Fibroblast of the aortic adventitia (primary cell): ENCODE measurements around the gene MACROH2A1. TPM values are rescaled to one million over a fixed set of nuclear protein-coding genes. Genes with fewer than 3 reads are reported as not detected.

Source experiments
- DNase-seq: peaks from one replicate; pipeline ENCODE4 v3.0.0-alpha.2; 2010; ENCODE audit warnings: low read depth
- H3K4me3 ChIP-seq: 2 replicates; pipeline ENCODE4 v1.5.1; 2011; ENCODE audit warnings: low read depth, mild to moderate bottlenecking, control low read depth, low read length, moderate library complexity
- CTCF ChIP-seq: IDR thresholded peaks from 2 replicates; pipeline ENCODE4 v1.5.1; 2011; ENCODE audit warnings: mild to moderate bottlenecking, low read length, control low read depth, inconsistent platforms; ENCODE audit not compliant: insufficient read depth
- total RNA-seq: library from RNA; depleted of rRNA; stranded (reverse); fragments of >200 nt; gene quantifications from 2 replicates; pipeline ENCODE4 v1.2.3, GENCODE V29; 2012; ENCODE audit warnings: low replicate concordance

MACROH2A1 gene
- total RNA-seq, 1 donor, result 116 TPM

GRCh38 chr5:135306557-135306956 lies 92.5 kb downstream of the MACROH2A1 start:
- no peak for TF ChIP-seq CTCF
- DNase-seq, result no peak
- H3K4me3 ChIP-seq, result no peak overlapping the region

DNA sequence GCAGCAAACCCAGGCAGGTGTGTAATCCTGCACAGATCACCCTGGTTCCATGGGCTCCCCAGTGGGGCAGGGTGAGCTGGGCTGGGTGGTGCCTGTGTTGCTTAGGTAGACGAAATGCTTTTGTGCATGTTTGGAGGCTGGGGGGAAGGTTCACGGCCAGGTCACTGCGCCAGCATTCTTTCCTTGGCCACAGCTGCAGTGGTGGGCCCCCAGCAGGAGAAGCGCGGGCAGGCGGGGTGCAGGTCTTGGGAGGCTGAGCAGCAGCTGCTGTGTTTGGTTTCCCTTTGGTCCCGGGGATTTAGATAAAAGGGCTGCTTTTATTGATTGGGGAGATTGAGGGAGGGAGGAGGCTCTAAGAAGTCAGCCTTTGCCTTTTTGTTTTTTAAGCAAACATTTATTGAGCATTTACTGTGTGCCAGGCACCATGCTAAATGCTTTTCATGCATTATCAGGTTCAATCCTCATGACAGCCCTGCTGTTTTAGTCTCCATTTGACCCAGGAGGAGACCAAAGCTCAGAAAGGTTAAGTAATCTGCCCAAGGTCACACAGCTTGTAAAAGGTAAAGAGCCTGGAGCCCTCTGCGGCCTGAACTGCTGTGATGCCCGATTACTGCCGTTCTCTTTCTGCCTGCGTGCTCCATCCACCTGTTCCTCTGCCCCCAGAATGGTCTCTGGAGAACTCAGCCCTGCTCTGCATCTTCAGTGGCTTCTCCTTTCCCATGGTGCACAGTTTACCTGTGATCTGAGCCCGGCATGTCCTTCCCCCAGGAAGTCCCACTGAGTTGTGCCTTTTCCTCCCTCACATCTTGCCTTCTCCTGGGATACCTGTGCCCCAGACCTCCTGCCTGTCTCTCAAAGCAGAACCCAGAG lies 94.4 kb downstream of the MACROH2A1 start:
- DNase-seq, result no peak
- TF ChIP-seq CTCF, result no peak
- no peak overlapping the region for H3K4me3 ChIP-seq

DNA sequence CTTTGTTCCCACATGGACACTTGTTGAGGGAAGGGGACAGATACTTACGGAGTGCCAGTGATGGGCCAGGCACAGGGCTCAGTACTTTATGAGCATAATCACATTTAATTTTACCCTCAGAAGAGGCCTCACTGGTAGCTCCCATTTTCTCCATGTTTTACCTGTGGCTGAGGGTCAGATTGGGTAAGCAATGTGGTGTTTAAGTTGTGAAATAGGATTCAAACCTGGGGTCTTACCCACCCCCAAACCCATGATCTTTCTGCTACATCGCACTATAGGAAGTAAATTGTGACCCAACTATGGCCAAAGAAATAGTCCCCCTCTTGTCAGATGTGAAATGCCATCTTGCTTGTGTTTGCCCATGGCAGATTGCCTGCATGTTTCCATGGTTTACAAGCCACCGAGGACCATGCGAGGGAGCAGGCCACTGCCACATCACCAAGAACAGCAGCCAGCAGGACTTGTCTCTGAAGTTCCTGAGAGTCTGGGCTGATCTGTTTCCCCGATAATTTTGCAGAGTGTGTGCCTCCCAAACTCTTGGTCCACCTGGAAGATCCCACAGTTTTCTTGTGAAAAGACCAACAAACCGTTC lies 95.4 kb downstream of the MACROH2A1 start:
- TF ChIP-seq CTCF, result no peak
- no peak overlapping the region for H3K4me3 ChIP-seq

GRCh38 chr5:135296900-135297816 lies 101.9 kb downstream of the MACROH2A1 start:
- H3K4me3 ChIP-seq, result no peak overlapping the region
- no peak for DNase-seq
- TF ChIP-seq CTCF, result no peak

More for the DNA sequence above, 95.4 kb downstream of the MACROH2A1 start:
- DNase-seq, result no peak

GRCh38 chr5:135295852-135296251 lies 103.2 kb downstream of the MACROH2A1 start:
- no peak overlapping the region for H3K4me3 ChIP-seq

More at GRCh38 chr5:135295852-135296251, 103.2 kb downstream of the MACROH2A1 start:
- DNase-seq, result no peak
- no peak for TF ChIP-seq CTCF
